CD4-positive, alpha-beta T cell (primary cell): ENCODE data around the gene IL17REL. TPM values are rescaled to one million over a fixed set of nuclear protein-coding genes. Genes with fewer than 3 reads are reported as not detected.

Experiments
- ATAC-seq: fragments of 200-7000 bp; cut with Tn5 transposase; one replicate; pipeline ENCODE4 v1.10.0; 2022; ENCODE audit warnings: mild to moderate bottlenecking; ENCODE audit not compliant: poor library complexity
- CTCF ChIA-PET: fragments of 350-600 bp; sonication (Branson Sonifier 250); formaldehyde crosslinking; loops from one replicate; lab custom pipeline; 2021; ENCODE audit warnings: antibody characterized with exemption, inconsistent platforms; lab: Charles Lee
- POLR2A ChIA-PET: fragments of 350-600 bp; sonication (Branson Sonifier 250); formaldehyde crosslinking; loops from one replicate; lab custom pipeline; 2021; ENCODE audit warnings: antibody characterized with exemption, inconsistent platforms; lab: Charles Lee
- DNase-seq, 14 experiments: peaks; one replicate each; pipeline ENCODE4 v3.0.0-alpha.2; 2013 to 2020; ENCODE audit warnings: mixed read lengths in 2 of 14
- H3K27ac ChIP-seq, 2 donors: one replicate each; pipeline versions ENCODE4 v1.5.1 to v1.7.0; 2013; ENCODE audit warnings: low read length in 2 of 2, low read depth in 1 of 2, mild to moderate bottlenecking in 1 of 2
- H3K27me3 ChIP-seq, 2 experiments: 1 replicate in 1 of 2; 2 replicates in 1 of 2; pipeline versions ENCODE4 v1.6.1 to v1.7.0; 2013; ENCODE audit warnings: low read length in 2 of 2, control low read depth in 1 of 2, mild to moderate bottlenecking in 1 of 2, moderate library complexity in 1 of 2; ENCODE audit not compliant: insufficient read depth in 2 of 2, control insufficient read depth in 1 of 2
- H3K36me3 ChIP-seq: one replicate; pipeline ENCODE4 v1.6.1; 2013; ENCODE audit warnings: low read length, control low read depth; ENCODE audit not compliant: insufficient read depth
- H3K4me1 ChIP-seq: one replicate; pipeline ENCODE4 v1.6.1; 2013; ENCODE audit warnings: low read length, control low read depth; ENCODE audit not compliant: insufficient read depth
- H3K4me3 ChIP-seq: one replicate; pipeline ENCODE4 v1.5.1; 2013; ENCODE audit warnings: mild to moderate bottlenecking, low read length, moderate library complexity
- H3K9me3 ChIP-seq, 2 experiments: 1 replicate in 1 of 2; 2 replicates in 1 of 2; pipeline versions ENCODE4 v1.6.1 to v1.7.0; 2013; ENCODE audit warnings: low read length in 2 of 2, mild to moderate bottlenecking in 2 of 2, control low read depth in 1 of 2, moderate library complexity in 1 of 2; ENCODE audit not compliant: control insufficient read depth in 1 of 2, insufficient read depth in 1 of 2
- H3K27ac Mint-ChIP-seq: one replicate; pipeline ENCODE4 v1.8.0; 2020; ENCODE audit warnings: mixed read lengths
- H3K27me3 Mint-ChIP-seq: one replicate; pipeline ENCODE4 v1.8.0; 2021; ENCODE audit warnings: mixed read lengths
- H3K36me3 Mint-ChIP-seq: one replicate; pipeline ENCODE4 v1.8.0; 2021; ENCODE audit warnings: low read depth, mixed read lengths
- H3K4me1 Mint-ChIP-seq: one replicate; pipeline ENCODE4 v1.8.0; 2021; ENCODE audit warnings: low read depth, mixed read lengths
- H3K4me3 Mint-ChIP-seq: one replicate; pipeline ENCODE4 v1.8.0; 2020; ENCODE audit warnings: mild to moderate bottlenecking, mixed read lengths
- H3K9me3 Mint-ChIP-seq: one replicate; pipeline ENCODE4 v1.8.0; 2020; ENCODE audit warnings: mixed read lengths
- intact Hi-C, 2 experiments: fragments of 100-400 bp; cut with DNase I in 1 of 2; cut with micrococcal nuclease in 1 of 2; formaldehyde crosslinking; loops; one replicate each; pipeline versions ENCODE4 v1.15.1 to v1.9.0; 2023 to 2025; cut with DNase I, micrococcal nuclease
- total RNA-seq, 174 experiments: library from RNA in 2 of 174; stranded (reverse) in 2 of 174; gene quantifications; one replicate each; pipeline ENCODE4 v1.2.3 and lab custom pipeline; 2021 to 2026
- TF ChIP-seq, protein P1 (sequence below): fragments of 200-600 bp; IDR thresholded peaks from one replicate; pipeline ENCODE4 v1.8.0; 2022; ENCODE audit warnings: antibody characterized with exemption, mild to moderate bottlenecking

IL17REL gene
- total RNA-seq, 2 experiments from 2014 or later: not detected

DNA sequence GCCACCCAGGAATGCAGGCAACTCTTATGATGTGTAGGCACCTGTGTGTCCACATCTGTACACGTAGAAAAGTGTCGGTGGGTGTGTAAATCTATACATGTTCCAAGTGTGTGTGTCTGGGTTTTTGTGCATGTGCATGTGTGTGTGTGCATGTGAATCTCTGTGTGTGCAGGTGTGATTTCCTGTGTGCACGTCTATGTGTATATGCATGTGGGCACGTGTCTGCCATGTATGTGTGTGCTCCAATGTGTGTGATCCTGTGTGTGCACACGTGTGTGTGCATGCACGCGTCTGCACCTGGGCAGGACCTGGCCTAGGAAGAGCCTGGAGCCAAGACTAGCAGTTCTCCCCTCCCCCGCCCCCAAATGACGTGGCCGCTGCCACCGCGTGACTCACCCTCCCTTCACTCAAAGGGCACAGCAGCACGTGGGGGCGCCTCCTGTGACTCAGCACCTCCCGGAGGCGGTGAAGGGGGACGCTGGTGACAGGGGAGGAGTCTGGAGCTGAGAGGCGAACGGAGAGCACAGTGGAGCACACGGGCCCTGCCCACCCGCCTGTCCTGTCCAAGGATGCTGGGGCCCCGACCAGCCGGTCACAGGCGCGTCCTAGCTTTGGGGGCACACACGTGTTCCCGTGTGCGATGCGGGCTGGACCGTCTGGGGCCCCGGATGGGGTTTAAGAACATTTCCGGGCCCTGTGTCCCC lies 41.9 kb downstream of the IL17REL start:
- CTCF ChIA-PET: interaction anchor here (1.2 to 1.7 kb wide), 2 partner anchors 40 to 60 kb away, joined by 5 to 6 read pairs; no protein-coding TSS in a partner anchor
- Histone ChIP-seq H3K36me3 (no peaks in the 10 kb centered on the region), H3K9me3 (no peaks in the 10 kb centered on the region), H3K4me3 (peak overlapping the region; percentile 56), H3K27me3 (no peaks in the 10 kb centered on the region), H3K4me1 (peaks cover 66% of the 10 kb centered on the region), H3K27ac (no peak overlapping the region)
- intact Hi-C loops: loop anchor here (2.0 kb wide), 1 partner anchor 34 kb away; no protein-coding TSS in a partner anchor
- H3K36me3 Mint-ChIP-seq: peaks cover 14% of the 10 kb centered on the region
- ATAC-seq (peak; percentile 86), DNase-seq (peak; percentile 81 to 98 (median 93))
- H3K27me3 Mint-ChIP-seq: no peaks in the 10 kb centered on the region
- H3K4me1 Mint-ChIP-seq: peaks cover 25% of the 10 kb centered on the region
- TF ChIP-seq, protein P1, sequence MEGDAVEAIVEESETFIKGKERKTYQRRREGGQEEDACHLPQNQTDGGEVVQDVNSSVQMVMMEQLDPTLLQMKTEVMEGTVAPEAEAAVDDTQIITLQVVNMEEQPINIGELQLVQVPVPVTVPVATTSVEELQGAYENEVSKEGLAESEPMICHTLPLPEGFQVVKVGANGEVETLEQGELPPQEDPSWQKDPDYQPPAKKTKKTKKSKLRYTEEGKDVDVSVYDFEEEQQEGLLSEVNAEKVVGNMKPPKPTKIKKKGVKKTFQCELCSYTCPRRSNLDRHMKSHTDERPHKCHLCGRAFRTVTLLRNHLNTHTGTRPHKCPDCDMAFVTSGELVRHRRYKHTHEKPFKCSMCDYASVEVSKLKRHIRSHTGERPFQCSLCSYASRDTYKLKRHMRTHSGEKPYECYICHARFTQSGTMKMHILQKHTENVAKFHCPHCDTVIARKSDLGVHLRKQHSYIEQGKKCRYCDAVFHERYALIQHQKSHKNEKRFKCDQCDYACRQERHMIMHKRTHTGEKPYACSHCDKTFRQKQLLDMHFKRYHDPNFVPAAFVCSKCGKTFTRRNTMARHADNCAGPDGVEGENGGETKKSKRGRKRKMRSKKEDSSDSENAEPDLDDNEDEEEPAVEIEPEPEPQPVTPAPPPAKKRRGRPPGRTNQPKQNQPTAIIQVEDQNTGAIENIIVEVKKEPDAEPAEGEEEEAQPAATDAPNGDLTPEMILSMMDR: no peak
- POLR2A ChIA-PET: interaction anchor here (0.7 to 2.7 kb wide), 7 partner anchors 8 to 650 kb away, joined by 3 to 19 read pairs (median 4); partner anchors contain the start of gene PIM3
- H3K27ac Mint-ChIP-seq: peak overlapping the region; percentile 83
- no peaks in the 10 kb centered on the region for H3K9me3 Mint-ChIP-seq
- peak overlapping the region; percentile 87 for H3K4me3 Mint-ChIP-seq

DNA sequence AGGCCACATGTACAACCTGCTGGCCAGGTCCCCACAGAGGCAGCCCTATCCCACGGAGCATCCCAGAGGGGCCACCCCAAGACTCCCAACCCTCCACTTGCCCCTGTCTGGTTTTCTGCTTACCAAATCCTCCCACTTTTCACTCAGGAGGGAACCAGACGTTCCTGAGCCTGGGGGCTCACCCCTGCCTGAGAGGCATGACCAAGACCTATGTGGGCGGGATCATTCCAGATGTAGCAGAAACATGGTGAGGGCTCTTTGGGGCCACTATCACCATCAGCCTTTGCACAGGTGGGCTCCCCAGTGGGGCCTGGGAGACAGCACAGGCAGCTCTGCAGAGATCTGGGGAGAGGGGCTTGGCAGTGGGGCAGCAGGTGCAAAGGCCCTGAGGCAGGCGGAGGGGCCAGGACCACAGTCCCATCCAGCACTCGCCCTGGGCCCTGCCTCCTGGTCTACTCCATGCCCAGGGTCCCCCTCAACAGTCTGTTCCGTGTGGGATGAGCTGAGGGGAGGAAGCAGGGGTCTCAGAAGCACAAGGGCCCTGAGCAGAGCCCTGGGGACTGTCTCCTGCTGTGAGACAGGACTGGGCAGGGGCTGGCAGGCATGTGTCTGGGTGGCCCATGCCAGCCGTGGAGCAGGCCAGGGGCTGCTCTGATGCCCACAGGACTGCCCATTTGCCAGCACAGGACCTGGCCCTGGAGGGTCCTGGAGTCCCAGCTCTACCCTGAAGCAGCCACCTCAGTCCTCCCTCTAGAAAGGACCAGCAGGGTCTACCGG lies 42.6 kb downstream of the IL17REL start:
- peak overlapping the region; percentile 83 for H3K27ac Mint-ChIP-seq
- peak overlapping the region; percentile 87 for H3K4me3 Mint-ChIP-seq
- peaks cover 65% of the 10 kb centered on the region for H3K4me1 ChIP-seq
- ChIA-PET POLR2A (interaction anchor here (1.5 to 2.7 kb wide), 2 partner anchors 8 to 9 kb away, joined by 9 to 19 read pairs; partner anchors contain the start of gene PIM3), CTCF (no interaction called here)
- no peak overlapping the region for H3K4me3 ChIP-seq
- H3K4me1 Mint-ChIP-seq: peaks cover 25% of the 10 kb centered on the region
- H3K36me3 Mint-ChIP-seq: peaks cover 16% of the 10 kb centered on the region
- no peaks in the 10 kb centered on the region for H3K9me3 ChIP-seq
- DNase-seq: peak in 4 of 14 experiments; percentile 2 to 44 (median 29)
- no peak overlapping the region for H3K27ac ChIP-seq
- H3K27me3 ChIP-seq: no peaks in the 10 kb centered on the region
- peaks cover 2% of the 10 kb centered on the region for H3K36me3 ChIP-seq
- intact Hi-C loops: loop anchor here (2.0 kb wide), 1 partner anchor 33 kb away; no protein-coding TSS in a partner anchor
- ATAC-seq: no peak
- TF ChIP-seq, protein P1: no peak
- no peaks in the 10 kb centered on the region for H3K27me3 Mint-ChIP-seq
- H3K9me3 Mint-ChIP-seq: no peaks in the 10 kb centered on the region

DNA sequence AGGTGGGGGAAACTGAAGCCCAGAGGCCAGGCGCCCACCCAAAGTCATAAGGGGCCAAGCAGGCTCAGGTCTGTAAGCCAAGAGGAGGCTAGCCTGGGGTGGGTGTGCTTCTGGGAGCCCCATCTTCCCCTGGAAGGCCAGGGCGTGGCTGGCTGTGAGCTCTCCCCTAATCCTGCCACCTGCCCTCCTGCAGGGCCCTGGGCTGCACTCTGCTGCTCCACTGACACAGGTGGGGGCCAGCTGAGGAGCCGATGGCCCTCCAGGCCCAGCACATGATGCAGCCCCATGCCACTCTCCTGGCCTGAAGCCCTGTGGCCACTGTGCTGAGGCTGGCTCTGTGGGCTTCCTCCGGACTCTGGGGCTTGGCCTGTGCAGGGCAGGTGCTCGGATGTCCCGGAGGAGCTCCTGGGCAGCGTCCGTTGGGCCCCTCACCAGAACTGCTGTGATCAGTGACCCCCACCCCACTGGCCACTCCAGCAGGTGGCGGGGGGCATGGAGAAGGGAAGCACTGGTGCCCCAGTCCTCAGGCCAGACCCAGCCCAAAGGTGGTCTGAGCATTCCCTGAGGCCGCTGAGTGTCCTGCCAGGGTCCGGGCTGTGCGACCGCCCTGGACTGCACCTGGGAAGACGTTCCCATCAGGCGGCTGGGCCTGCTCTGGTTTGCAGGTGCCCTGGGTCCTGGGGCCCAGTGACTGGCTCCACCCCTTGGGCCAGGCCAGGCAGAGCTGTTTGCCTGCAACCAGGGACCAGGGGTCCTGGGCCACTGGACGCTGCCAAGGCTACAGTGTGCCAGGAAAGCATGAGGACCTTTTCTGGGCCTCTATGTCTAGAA lies 43.5 kb downstream of the IL17REL start:
- CTCF ChIA-PET: no interaction called here
- Histone ChIP-seq H3K36me3 (peaks cover 10% of the 10 kb centered on the region), H3K27me3 (no peaks in the 10 kb centered on the region), H3K4me3 (no peak overlapping the region), H3K27ac (no peak overlapping the region), H3K4me1 (peaks cover 73% of the 10 kb centered on the region), H3K9me3 (no peaks in the 10 kb centered on the region)
- POLR2A ChIA-PET: interaction anchor here (3.6 kb wide), 1 partner anchor 33 kb away, joined by 32 read pairs; no protein-coding TSS in a partner anchor
- intact Hi-C loops: no loop called here
- Mint-ChIP-seq H3K9me3 (no peaks in the 10 kb centered on the region), H3K27ac (peak overlapping the region; percentile 55), H3K27me3 (no peaks in the 10 kb centered on the region), H3K36me3 (peaks cover 25% of the 10 kb centered on the region), H3K4me1 (peaks cover 31% of the 10 kb centered on the region), H3K4me3 (no peak overlapping the region)
- ATAC-seq (no peak), DNase-seq (peak in 4 of 14 experiments; percentile 1 to 44 (median 34))
- TF ChIP-seq, protein P1: no peak
